DMS53 treated with DMSO at 0.1 percent for 48 hours (cell line): ENCODE measurements around the gene MYLIP.

ENCODE experiments used
- DNase-seq: peaks from one replicate; lab custom pipeline; 2025; ENCODE audit not compliant: unreplicated experiment; lab: John Stamatoyannopoulos, UW

Gene MYLIP

DNA sequence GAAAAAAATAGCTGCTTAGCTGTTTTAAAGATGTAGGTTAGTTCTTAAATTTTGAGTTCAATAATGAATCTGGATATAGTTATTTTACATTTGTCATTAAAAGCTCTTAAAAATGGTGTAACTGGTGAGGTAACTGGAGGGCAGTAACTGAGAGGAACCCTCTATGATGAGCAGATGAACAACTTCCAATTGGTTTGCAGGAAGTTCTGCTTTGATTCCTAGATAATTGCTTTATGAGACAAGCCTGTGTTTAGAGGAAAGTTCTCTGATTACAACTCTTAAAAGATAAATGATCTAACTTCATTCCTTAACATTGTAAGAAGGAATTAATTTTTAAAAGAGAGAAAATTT is 8.5 kb downstream of the MYLIP start:
- no peak for DNase-seq

DNA sequence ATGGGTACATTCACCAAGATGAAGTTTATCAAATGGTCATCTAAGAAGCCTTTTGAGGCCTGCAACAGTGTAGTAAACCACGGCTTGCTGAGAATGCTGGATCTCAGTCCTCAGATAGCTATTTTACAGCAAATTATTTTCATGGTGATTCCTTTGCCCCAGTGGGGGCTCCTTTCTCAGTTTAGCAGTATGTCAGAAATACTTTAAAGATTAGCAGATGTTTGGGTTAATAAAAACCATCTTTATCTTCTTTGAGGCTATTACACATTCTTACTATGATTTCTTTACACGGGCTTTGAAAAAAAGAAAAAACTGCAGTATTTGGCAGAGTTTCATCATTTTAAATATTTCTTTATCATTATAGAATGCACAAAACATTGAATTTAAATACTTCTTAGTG is 10.7 kb downstream of the MYLIP start:
- no peak for DNase-seq

- DNase-seq, result no peak
Observed at GRCh38 chr6:16140607-16141006, 11.7 kb downstream of the MYLIP start.

- DNase-seq, result no peak
Observed at GRCh38 chr6:16141514-16141913, 12.6 kb downstream of the MYLIP start.

DNA sequence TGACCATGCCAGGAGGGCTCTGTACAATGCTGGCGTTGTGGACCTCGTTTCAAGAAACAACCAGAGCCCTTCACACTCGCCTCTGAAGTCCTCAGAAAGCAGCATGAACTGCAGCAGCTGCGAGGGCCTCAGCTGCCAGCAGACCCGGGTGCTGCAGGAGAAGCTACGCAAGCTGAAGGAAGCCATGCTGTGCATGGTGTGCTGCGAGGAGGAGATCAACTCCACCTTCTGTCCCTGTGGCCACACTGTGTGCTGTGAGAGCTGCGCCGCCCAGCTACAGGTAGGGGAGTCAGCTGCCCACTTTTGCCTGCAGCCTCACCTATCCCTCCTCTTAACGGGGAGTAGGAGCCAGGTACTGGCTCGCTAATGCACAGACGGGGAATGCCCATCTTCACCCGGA is 16.2 kb downstream of the MYLIP start:
- DNase-seq, result no peak

- DNase-seq, result no peak
Observed at GRCh38 chr6:16146028-16146427, 17.1 kb downstream of the MYLIP start.

- no peak for DNase-seq
Observed at GRCh38 chr6:16146527-16146955, 17.7 kb downstream of the MYLIP start.

GRCh38 chr6:16148498-16148897 is 19.6 kb downstream of the MYLIP start:
- peak; percentile 74 for DNase-seq

DNA sequence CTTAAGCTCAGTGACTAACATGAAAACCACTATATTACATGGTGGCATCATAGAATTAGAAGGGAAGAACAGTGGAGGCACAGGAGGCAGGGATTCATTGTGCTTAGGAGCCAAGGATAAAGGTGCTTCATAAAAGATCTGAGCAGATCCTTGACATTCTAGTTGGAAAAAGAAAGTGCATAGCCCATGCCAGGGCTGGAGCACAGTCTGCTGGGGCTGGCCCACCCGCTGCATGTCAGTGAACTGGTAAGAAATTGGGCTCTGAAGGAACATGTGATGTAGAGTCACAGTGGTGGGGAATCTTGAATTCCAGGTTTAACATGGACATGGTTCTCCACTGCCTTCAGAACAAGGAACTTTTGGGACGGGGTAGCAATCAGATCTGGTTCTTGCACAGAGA is 20.4 kb downstream of the MYLIP start:
- DNase-seq, result no peak

DNA sequence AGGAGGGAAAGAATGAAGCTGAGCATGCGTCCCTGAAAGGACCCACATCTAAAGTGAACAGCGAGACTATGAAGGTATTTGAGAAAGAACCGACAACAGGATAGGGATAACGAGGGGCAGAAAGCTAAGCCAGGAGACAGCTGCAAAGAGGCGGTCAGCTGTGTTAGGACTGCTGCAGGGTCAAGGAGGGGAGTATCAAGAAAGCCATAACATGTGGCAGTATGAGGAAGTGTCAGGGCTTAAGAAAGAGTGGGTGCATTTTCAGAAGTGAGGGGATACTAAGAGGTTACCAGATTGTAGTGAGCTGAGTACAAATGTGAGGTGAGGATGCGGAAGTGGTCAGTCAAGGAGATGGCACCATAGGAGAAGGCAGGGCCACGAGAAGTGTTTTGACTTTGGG is 21.2 kb downstream of the MYLIP start:
- DNase-seq, result no peak

GRCh38 chr6:16153211-16153820 is 24.4 kb downstream of the MYLIP start:
- DNase-seq, result no peak

- DNase-seq, result no peak
Observed at GRCh38 chr6:16154904-16155303, 26.0 kb downstream of the MYLIP start.

- no peak for DNase-seq
Observed at GRCh38 chr6:16157492-16157891, 28.6 kb downstream of the MYLIP start.

- no peak for DNase-seq
Observed at GRCh38 chr6:16157909-16158308, 29.0 kb downstream of the MYLIP start.

DNA sequence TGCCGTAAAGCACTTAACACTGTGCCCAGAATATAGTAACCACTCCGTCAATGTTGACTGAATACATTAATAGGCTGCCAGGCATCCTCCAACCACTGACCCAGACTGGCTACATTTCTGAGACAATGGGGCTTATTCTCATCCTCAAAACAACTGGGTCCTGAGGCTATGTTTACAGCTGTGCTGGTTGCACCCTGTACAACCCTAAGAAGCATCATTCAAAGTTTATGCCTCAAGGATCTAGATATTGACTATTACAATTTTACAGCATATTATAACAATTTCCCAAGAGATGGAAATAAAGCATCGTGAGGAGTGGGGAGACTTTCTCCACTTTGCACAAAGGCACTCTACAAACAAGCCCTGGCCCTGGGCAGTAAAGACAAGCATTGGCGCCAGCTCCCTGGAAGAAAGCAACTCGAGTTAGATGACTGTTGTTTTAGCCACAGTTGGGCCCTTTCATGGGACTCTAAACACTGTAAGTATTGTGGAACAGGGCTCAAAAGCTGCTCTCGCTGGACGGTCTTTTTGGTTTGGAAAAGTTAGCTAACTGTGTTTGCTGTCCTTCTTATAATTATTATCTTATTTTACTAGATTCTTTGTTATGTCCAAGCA is 30.2 kb downstream of the MYLIP start:
- DNase-seq, result no peak

DNA sequence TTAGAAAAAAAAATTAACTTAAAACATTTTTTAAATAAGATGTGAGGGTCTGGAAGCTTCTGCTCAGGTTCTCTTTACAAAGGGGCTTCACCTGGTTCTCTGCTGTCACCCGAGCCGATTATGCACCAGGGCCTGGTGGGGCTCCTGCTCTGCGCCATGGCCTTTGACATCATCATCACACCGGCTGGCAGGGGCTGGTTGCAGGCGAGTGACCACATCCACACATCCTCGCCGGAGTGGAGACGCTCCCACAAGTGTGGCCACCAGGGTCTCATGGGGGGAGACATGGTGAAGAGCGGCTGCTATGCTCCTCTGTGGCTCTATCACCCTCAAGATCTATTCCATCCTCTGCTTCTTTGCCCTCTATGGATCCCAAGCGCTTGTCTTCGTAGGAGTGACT is 31.9 kb downstream of the MYLIP start:
- DNase-seq, result no peak

DNA sequence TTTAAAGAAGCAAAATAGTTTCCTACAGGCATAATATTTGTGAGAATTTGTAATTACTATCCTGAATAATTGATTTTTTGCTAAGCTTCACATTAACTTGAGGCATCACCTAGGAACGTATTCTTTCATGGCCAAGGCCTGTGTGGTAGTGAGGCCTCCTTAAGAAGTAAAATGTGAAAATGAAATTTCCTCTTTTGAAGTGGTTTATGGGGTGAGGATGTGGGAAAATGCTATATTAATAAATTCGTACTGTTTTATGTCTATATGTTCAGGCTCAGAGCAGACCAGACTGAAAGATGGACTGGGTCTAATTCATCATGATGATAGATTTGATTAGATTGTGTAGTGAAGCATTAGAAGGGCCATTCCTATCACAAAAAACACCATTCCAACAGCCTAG is 33.1 kb downstream of the MYLIP start:
- DNase-seq, result no peak

DNA sequence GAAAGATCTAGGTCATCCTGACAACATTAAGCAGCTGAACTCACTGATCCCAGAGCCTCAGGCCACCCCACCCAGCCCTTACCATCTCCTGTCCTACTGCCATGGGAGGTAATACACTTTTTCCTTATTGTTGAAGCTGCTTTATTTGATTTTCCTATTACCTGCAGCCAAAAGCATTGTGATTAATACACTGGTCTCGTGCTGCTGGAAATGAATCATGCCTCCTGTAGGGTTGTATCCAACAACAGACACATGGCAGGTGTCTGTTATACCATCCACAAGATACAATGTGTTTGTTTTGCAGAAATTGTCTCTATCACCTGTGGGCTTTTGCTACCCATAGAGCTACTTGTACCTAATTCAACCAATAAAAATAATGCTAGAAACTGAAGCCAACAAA is 34.2 kb downstream of the MYLIP start:
- no peak for DNase-seq

DNA sequence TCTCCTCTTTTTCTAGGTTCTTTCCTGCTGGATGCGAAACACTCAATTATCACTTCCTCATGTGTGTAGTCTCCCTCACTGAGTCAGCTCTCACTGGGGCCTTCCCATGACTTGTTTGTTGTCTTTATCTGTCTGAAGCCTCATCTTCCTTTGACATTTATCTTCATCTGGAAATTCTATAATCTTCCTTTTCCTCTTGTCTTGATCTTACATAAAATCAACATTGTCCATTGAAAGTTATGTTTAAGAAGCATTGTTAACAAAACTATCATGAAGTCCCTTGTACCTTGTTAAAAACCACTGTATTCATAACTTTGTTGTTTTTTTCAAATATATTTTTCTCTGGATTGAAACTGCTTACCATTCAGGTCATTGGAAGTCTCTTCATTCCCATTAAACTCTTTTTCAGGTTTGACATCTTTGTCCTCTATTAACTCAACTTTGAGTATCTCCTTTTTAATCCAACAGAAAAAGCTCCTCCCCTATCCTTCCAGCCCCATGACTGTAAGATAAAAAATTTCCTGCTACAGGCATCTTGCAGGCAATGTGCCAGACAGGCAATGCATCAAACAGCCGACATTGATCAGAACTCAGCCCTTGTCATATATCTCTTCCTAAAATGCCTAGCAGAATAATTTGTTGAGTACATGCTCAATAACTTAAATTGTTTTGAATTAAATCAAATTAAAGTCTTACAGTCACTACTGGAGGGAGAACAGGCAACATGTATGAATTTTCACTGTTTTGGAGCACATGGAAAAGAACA is 34.8 kb downstream of the MYLIP start:
- no peak for DNase-seq

- no peak for DNase-seq
Observed at GRCh38 chr6:16165641-16166040, 36.8 kb downstream of the MYLIP start.

DNA sequence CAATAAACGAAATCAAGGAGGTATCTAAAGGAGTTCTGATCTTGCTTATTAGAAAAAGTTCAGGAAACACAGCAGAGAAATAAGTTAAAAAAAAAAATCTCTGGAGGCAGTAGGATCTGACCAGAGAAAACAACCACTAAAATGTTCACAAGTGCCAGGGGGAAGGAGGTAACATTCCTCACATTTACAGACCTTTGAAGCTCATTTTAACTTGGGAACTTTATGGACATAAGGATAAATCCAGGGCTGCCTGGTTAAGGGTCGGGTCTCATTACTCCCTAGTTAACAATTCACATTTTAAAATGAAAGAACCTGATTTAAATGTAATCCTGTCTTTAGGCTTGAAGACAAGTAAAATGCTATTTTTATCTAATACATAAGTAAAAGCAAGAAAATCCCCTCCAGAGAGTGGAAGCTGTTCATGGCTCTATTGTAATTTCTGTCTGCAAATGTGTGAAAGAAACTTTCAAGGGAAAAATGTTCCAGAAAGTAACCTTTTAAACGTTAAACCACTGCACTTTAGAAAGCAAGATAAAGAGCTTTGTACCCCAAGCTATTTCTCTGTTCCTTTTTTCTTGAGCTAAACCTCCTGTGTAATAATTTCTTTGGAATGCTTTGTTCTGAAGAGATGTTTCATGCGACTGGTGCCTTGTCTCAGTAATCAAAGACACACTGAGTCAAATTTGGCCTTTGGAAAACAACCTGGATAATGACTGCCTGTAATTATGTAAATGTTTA is 38.2 kb downstream of the MYLIP start:
- DNase-seq, result no peak

DNA sequence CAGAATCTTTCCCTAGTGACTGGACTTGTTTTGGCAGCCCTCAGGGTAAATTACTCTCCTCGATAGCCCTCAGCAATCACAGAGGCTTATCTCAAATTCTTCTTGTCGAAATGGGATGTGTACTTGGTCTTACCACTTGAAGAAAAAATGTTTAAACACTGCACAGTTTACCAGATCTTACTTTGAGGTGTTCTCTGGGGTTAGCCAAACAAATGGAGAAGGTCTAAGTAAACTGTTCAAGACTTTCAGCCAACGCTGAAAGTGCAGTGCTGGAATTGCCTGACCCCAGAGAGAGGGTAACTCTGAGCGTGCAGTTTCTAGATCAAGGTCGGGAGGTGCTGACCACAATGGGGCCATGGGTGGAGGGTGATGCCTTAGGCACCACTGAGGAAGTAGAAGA is 39.2 kb downstream of the MYLIP start:
- DNase-seq, result no peak
